ENCODE measurements around the gene VSIG2. TPM values are rescaled to one million over a fixed set of nuclear protein-coding genes. Genes with fewer than 3 reads are reported as not detected.
"Not testable (repeated sequence)": the region's sequence is repeated elsewhere in the genome, so short reads cannot be mapped to it uniquely, and the experiment has no call there.

Gene VSIG2
- 10 to 100 TPM in 2 of 4 donors, 1 to 10 TPM in 1, under 1 TPM in 1; 0.60 to 17.5 (median 9.6) TPM for polyA plus RNA-seq (ENCODE audit: insufficient read length in 4 of 4)

DNA sequence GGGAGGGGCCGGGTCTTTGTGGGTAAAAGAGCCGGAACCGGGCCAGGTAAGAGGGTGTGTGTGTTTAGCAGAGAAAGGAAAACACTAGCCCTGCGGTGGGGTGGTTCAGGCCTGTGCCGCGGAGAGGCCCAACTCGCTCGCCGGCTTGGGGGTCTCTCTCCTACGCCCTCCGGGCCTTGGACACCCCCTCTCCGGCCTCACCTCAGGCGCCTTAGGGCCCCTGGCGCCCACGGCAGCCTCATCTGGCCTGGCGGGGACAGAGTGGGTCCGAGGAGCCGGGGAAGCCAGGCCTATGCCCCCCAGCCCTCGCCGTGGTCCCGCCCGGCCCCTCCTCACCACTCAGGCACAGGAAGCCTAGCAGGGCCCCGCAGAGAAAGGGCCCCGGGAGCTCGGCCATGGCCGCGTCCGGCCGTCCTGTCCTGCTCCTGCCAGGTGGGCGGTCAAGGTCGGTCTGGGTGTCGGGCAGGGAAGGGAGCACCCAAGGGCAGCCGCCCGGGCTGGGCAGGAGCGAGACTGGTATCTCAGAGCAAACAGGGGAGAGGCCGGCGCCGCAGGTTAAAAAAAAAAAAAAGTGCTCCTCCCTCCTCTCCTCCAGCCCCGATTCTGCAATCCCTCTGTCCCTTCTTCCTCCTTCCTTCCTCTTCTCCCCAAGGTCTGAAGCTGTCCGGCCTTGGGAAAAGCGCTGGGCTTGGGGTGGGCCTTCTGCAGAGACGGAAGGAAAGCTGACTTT, at the start of gene VSIG2:
TSS of gene VSIG2 (minus strand) at position 515 of the 730 bp plus-strand sequence. CDS start at position 397, 118 bp downstream.
- DNase-seq (ENCODE audit: low read depth in 4 of 4, low spot score in 3 of 4) = no peak

- DNase-seq (ENCODE audit: low read depth in 4 of 4, low spot score in 3 of 4) = no peak
Measured at GRCh38 chr11:124801014-124801413, 49.0 kb upstream of the VSIG2 start.

GRCh38 chr11:124800226-124800929, 48.3 kb upstream of the VSIG2 start, which contains the start of gene MSANTD2:
MSANTD2 (minus strand) TSS chr11:124800406; CDS start chr11:124800380, 26 bp downstream.
- DNase-seq (ENCODE audit: low read depth in 4 of 4, low spot score in 3 of 4) = peak; percentile 79 to 83 (median 81)

DNA sequence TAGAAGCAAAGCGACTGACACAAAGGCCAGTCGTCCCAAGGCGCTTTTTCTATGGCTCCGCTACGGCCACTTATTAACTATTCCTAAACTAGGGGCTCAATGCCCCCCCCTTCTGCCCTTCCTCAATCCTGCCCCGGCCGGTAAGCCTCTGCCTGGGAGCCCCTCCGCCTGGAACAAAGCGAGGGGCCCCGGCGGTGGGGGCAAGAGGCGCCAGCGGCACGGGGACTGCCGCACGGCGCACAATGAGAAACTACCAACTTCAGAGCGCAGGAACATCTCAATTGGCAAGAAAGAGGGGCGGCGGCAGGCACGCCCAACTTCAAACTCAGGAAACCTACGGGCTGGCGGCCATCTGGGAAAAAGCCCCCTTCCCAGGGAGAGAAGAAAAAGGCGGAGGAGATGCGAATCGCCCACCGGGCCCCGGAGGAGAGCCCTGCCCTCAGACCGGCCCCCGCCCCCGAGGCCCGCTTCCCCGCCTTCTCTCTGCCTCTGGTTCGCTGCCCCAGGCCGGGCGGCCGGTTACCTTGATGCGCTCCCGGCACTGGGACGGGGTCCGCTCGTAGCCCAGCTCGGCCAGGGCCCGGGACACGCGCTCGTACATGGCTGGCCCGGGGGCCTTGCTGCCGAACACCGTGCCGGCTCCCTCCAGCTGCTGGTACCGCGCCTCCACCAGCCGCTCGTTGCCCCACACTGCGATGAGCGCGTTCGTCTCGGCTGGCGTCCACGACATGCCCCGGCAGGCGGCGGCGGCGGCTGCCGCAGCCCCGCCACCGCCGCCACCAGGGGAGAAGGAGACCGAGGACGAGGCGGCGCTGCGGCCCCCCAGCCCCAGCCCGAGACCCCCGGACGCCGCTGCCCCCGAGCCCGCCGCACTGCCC, 47.5 kb upstream of the VSIG2 start:
- peak in 2 of 4 donors; percentile 34 to 38 for DNase-seq (ENCODE audit: low read depth in 4 of 4, low spot score in 3 of 4)

- DNase-seq (ENCODE audit: low read depth in 4 of 4, low spot score in 3 of 4) = peak in 1 of 4 donors; percentile 14
Measured at GRCh38 chr11:124798991-124799347, 46.9 kb upstream of the VSIG2 start.

DNA sequence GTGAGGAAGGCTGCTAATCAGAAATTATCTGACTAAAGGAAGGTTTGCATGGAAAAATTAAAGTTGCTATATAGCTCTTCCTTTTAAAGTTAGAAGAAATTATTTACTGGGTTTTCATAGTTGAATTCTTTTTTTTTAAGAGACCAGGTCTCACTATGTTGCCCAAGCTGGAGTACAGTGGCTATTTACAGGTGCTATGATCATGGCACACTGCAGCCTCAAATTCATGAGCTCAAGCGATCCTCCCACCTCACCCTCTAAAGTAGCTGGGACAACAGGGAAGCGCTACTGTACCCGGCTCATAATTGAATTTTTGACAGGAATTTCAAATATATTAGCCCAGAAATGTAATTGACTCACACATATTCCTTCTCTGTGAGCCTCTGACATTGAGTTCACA, 44.3 kb upstream of the VSIG2 start:
- no peak for DNase-seq (ENCODE audit: low read depth in 4 of 4, low spot score in 3 of 4)

- DNase-seq (ENCODE audit: low read depth in 4 of 4, low spot score in 3 of 4) = peak in 1 of 4 donors; percentile 31
Measured at GRCh38 chr11:124793466-124794278, 41.6 kb upstream of the VSIG2 start.

- no peak for DNase-seq (ENCODE audit: low read depth in 4 of 4, low spot score in 3 of 4)
Measured at GRCh38 chr11:124791626-124792341, 39.7 kb upstream of the VSIG2 start.

DNA sequence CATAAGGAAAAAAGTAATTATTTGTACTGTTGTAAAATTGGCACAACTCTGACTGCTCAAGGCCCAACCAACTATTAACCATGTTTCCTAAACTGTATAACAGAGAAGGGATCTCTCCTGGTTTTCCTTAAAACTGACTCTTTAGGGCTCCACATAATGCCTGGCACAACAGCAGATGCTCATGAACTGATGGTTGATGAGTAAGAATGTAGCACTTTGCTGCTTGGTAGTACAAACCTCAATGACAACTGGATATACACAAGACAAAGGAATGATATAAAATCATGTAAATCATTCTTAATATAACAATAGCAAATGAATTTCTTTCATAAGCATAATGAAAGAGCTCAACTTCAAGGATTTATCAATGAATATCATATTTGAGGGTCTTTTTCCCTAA, 36.5 kb upstream of the VSIG2 start:
- no peak for DNase-seq (ENCODE audit: low read depth in 4 of 4, low spot score in 3 of 4)

DNA sequence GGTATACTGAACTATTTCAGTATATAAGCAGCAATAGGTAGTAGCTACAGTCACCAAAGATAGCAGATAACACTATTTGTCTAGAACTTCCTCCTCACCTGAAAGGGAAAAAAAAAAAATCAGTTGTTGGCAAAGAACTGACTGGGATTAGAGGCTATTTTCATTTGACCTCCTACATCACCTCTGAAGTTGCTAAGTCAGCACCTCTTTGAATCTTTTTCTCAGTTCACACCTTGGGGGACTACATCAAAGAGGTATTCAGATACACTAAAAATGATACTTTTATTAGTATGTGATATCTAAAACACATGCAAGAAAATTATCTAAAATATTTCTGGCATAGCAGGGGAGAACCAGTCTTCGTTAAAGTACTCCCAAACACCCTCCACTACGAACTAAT, 32.0 kb upstream of the VSIG2 start:
- DNase-seq (ENCODE audit: low read depth in 4 of 4, low spot score in 3 of 4) = no peak

DNA sequence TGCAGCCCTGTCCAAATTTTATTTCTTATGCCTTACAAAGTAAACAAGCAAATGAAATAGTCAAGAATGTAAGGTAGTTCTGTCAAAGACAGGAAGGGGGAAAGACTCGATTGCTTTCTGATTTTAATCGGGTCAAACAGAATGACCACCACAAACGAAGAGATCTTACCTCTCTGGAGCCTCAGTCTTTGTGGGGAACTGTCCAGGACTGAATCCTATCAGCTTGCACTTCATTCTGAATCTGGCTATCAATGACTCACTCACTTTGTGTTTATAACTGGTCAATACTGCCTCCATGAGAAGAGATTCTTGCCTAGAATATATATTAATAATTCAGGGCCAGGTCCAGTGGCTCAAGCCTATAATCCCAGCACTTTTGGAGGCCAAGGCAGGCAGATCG, 30.9 kb upstream of the VSIG2 start:
- DNase-seq (ENCODE audit: low read depth in 4 of 4, low spot score in 3 of 4) = no peak

GRCh38 chr11:124779568-124779967, 27.5 kb upstream of the VSIG2 start:
- no peak for DNase-seq (ENCODE audit: low read depth in 4 of 4, low spot score in 3 of 4)

- no peak for DNase-seq (ENCODE audit: low read depth in 4 of 4, low spot score in 3 of 4)
Measured at GRCh38 chr11:124778281-124778680, 26.2 kb upstream of the VSIG2 start.

GRCh38 chr11:124776865-124777645, 25.0 kb upstream of the VSIG2 start:
- no peak for DNase-seq (ENCODE audit: low read depth in 4 of 4, low spot score in 3 of 4)

DNA sequence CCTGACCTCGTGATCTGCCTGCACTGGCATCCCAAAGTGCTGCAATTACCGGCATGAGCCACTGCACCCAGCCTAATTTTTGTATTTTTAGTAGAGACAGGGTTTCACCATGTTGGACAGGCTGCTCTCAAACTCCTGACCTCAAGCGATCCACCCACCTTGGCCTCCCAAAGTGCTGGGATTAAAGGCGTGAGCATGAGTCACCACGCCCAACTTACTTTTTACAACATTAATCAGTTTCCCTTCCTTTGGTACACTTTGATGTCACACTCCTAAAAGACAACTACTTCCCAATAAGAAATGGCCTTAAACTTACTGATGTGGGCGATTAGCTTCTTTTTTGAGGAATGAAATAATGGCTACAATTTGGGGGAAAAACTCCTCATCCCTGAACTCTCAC, 18.9 kb upstream of the VSIG2 start:
- not testable (repeated sequence) for DNase-seq (ENCODE audit: low read depth in 4 of 4, low spot score in 3 of 4)

- DNase-seq (ENCODE audit: low read depth in 4 of 4, low spot score in 3 of 4) = no peak
Measured at GRCh38 chr11:124769806-124770774, 18.0 kb upstream of the VSIG2 start.

GRCh38 chr11:124768914-124769313, 16.9 kb upstream of the VSIG2 start:
- no peak for DNase-seq (ENCODE audit: low read depth in 4 of 4, low spot score in 3 of 4)

DNA sequence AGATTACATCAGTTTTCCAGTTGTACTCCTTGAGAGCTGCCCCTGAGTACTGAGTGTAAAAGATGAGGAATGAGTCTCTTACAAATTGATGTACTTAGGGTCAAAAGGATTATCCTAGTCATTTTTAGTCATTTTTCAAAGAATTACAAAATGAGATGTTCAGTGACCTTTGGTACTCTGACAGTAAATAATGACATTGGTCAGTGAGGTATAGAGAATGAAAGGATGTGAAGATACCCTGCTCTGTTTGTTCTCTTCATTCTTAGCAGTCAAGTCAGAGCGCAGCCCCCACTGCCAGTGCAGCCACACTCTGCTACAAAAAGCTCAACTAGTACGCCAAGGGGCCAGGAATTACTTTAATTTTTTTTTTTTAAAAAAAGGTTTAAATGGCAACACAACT, 14.1 kb upstream of the VSIG2 start:
- no peak for DNase-seq (ENCODE audit: low read depth in 4 of 4, low spot score in 3 of 4)
